GM23248 (cell line): ENCODE data around the gene PPP1R37.

Source experiments
- EZH2 ChIP-seq: fragments of 200-600 bp; sonication (generic); IDR thresholded peaks from 2 replicates; pipeline ENCODE4 v1.6.1; 2018; ENCODE audit warnings: antibody characterized with exemption, mild to moderate bottlenecking; ENCODE audit not compliant: insufficient read depth, poor library complexity, severe bottlenecking
- EZH2phosphoT487 ChIP-seq: fragments of 200-600 bp; sonication (generic); IDR thresholded peaks from 2 replicates; pipeline ENCODE4 v1.6.1; 2018; ENCODE audit warnings: antibody characterized with exemption, moderate library complexity, mild to moderate bottlenecking, low read depth; ENCODE audit not compliant: insufficient read depth

DNA sequence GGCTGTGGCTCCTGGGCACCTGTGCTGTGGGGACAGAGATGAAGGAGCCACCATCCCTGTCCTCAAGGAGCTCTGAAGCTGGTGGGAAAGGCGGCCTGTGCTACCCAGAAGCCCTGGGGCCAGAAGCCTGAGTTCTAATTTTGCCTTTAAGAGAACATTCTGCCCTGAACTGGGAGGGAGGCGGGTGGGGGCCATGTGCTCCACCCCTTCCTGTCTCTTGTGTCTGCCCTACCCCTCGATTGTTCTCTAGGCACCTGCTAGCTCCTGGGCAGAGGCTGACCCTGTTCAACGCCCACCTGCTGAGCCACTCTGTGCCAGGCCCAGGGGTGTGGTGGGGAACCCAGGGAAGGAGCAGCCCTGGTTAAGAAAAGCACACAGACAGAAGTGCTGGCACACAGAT, 79.2 kb downstream of the PPP1R37 start:
- TF ChIP-seq EZH2 (no peak), EZH2phosphoT487 (no peak)
